HepG2 (cell line): ENCODE measurements around the gene MITF.

ENCODE experiments used
- YEATS2 ChIP-seq: sonication (generic); formaldehyde crosslinking; IDR thresholded peaks from 2 replicates; pipeline ENCODE4 v1.4.0; 2020; ENCODE audit warnings: missing genetic modification reagents, borderline replicate concordance
- ZNF282 ChIP-seq: fragments of 450-650 bp; IDR thresholded peaks from 2 replicates; pipeline ENCODE4 v1.6.1; 2018; ENCODE audit not compliant: partially characterized antibody
- TF ChIP-seq, protein P1 (sequence below): sonication (generic); formaldehyde crosslinking; IDR thresholded peaks from 2 replicates; pipeline ENCODE4 v1.4.0; 2020; ENCODE audit warnings: missing genetic modification reagents

DNA sequence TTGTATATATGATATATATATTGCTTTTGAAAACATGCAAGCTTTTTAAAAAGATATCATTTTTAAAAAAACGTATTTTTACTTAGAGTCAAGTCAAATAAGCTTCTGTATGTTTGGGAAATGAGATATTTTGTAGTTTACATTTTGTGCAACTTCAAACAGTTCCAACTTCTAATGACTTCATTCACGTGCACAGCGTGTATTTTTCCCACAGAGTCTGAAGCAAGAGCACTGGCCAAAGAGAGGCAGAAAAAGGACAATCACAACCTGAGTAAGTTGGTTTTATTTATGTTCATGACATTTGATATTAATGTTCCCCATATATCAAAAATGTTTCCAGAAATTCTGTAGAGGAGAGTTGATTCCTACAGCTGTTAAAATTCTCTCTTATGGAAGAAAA, 212.4 kb downstream of the MITF start:
- TF ChIP-seq YEATS2 (CRISPR knock-in tag) (no peak), ZNF282 (no peak)
- TF ChIP-seq, protein P1, sequence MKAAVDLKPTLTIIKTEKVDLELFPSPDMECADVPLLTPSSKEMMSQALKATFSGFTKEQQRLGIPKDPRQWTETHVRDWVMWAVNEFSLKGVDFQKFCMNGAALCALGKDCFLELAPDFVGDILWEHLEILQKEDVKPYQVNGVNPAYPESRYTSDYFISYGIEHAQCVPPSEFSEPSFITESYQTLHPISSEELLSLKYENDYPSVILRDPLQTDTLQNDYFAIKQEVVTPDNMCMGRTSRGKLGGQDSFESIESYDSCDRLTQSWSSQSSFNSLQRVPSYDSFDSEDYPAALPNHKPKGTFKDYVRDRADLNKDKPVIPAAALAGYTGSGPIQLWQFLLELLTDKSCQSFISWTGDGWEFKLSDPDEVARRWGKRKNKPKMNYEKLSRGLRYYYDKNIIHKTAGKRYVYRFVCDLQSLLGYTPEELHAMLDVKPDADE (CRISPR knock-in tag), result no peak
